ENCODE data around the gene HMCES. TPM values are rescaled to one million over a fixed set of nuclear protein-coding genes. Genes with fewer than 3 reads are reported as not detected.

Gene HMCES, protein sequence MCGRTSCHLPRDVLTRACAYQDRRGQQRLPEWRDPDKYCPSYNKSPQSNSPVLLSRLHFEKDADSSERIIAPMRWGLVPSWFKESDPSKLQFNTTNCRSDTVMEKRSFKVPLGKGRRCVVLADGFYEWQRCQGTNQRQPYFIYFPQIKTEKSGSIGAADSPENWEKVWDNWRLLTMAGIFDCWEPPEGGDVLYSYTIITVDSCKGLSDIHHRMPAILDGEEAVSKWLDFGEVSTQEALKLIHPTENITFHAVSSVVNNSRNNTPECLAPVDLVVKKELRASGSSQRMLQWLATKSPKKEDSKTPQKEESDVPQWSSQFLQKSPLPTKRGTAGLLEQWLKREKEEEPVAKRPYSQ
- 26.8 and 32.8 TPM in 2 replicates for total RNA-seq

DNA sequence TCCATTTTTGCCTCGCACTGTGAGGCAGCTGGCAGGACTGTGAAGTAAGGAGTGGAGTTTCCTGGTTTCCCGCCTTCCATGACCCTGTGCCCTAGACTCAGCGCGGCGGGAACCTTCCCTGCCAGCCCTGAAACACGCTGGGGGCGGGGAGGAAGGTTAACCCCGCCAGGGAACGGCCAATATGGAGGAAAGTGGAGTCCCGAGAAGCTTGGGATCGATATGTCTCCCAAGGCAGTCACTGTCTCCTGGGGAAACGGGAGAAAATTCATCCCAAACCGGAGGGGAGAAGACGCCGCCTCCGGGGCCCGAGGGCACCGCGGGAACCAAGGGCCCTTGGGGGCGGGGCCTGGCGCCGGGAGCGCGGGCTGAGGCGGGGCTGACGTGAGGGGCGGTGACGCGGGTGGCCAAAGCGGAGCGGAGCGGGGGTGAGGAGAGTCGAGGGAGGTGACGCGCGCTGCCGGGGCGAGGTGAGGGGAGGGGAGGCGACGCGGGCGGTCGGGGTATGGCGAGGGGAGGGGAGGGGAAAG is at the start of gene HMCES:
HMCES (plus strand) TSS at position 432 of the 527 bp plus-strand sequence. CDS start 863 bp downstream, outside the sequence.

DNA sequence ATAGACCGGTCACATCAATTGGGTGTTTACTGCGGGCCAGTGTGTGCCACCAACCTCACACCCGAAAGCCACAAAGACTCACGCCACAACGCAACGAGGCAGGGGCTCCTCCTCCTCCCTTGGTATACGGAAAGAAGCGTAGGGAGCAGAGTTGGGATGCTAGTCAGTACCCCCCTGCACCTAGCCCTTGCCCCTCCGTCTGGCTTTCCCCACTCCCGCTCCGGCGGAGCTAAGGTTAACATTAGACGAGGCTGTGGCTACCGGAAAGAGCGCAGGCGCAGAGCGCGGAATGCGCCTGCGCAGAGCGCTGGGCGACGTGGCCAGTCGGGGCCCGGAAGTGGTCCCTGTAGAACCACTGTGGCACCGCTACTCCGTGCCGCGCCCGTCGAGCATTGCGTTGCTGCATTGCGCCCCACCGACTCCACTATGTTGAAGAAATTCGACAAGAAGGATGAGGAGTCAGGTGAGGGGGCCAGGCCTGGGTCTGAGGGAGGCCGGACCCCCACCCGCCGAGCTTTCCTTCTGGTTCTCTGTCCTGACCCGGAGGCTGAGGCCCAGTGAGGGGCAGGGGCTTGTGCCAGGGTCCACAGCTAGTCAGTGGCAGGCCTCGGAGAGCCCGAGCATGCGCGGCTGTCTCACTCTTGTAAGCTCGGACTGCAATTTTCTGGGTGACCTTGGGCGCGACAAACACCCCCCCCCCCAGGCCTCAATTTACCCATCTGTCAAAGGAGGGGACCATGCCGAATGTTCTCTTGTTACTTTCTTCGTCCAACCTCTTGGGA is 29.2 kb upstream of the HMCES start, which contains the start of gene COPG1:
COPG1 (plus strand) TSS at position 323 of the 782 bp plus-strand sequence; CDS start at position 427, 104 bp downstream.

Other genes with a start within 250 kb of the HMCES start
- gene GP9, start 218.1 kb upstream of the HMCES start, total RNA-seq, result 0.53 TPM in 1 of 2 replicates, not detected in the other
- gene RAB43, start 157.1 kb upstream of the HMCES start, total RNA-seq, result 19.7 and 23.4 TPM in 2 replicates
- gene ISY1, start 117.8 kb upstream of the HMCES start, total RNA-seq, result 25.0 and 28.1 TPM in 2 replicates
- gene CNBP, start 95.0 kb upstream of the HMCES start, total RNA-seq, result 265 and 267 TPM in 2 replicates
- gene COPG1, start 29.3 kb upstream of the HMCES start, total RNA-seq, result 161 and 191 TPM in 2 replicates
- gene EFCAB12, start 149.8 kb downstream of the HMCES start, total RNA-seq, result not detected in 2 replicates
- 16.5 and 16.8 TPM in 2 replicates for gene MBD4, start 161.1 kb downstream of the HMCES start, total RNA-seq
- 12.9 and 17.1 TPM in 2 replicates for gene IFT122, start 161.4 kb downstream of the HMCES start, total RNA-seq
- gene RHO, start 249.8 kb downstream of the HMCES start, total RNA-seq, result not detected in 2 replicates

Data from mammary microvascular endothelial cell (primary cell).